HG02798 (cell line): Measurements from ENCODE around the gene PPM1A.
"Not testable (repeated sequence)": the region's sequence is repeated elsewhere in the genome, so short reads cannot be mapped to it uniquely, and the experiment has no call there.

Source experiments
- ATAC-seq: cut with Tn5 transposase; IDR thresholded peaks from one replicate; pipeline ENCODE4 v1.9.1; 2021; ENCODE audit warnings: mild to moderate bottlenecking; ENCODE audit not compliant: unreplicated experiment, poor library complexity

The PPM1A gene

DNA sequence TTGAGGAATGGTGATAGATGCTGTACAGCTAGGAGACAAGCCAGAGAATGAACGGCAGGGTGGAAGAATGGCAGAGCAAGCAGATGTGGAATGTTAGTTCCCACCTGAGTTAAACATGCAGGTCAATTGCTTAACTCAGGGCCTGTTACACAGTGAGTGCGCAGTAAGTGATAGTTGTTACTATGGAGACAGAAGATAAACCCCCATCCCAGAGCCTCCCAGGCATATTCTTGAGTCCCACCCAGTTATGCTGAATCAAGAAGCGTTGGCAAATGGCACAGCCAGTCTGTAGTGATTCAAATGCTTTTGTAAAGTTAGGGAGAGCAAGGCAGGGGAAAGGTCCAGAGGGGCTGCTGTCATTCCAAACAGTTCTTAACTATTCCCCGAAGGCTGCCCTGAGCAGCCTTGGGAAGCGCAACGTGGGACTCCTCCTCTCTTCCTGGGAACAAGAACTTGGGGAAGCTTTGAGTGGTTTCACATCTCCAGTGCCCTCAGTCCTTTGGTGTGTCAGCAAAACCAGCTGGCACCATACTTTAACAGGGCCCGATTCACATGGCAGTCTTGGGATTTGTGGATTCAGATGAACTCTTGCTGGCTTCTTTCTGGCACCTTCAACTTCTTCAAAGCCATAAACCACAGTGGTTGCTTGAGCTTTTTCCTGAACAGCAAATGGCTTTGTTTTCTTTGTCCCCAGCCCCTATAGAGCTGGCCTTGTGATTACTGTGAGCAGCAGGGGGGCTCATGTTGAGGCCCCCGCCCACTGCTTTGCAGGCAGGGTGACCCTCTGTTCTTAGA lies 66.4 kb downstream of the PPM1A start:
- no peak for ATAC-seq

DNA sequence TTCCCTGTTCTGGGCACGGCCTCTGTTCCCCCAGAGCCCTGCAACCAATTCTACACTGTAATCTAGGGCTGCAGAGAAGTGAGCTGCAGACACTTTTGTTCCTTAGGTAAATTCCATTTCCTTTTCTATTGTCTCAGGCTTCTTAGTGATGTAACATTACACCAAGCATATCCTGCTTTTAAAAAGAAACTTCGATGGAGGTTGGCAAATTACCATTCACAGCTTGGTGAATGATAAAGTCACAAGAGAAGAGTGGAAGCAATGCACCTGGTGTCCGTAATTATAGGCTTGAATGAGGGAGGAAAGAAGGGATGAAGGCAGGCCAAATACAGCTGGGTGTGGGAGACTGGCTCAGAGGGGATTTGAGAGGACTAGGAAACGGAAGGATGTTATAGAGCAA lies 68.6 kb downstream of the PPM1A start:
- no peak for ATAC-seq

DNA sequence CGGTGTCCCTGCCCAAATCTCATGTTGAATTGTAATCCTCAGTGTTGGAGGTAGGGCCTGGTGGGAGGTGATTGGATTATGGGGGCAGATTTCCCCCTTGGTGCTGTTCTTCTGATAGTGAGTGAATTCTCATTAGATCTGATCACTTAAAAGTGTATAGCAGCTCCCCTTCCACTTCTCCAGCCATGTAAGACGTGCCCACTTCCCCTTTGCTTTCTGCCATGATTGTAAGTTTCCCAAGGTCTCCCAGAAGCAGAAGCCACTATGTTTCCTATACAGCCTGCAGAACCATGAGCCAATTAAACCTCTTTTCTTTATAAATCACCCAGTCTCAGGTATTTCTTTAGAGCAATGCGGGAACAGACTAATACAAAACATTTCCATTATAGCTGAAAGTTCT lies 71.8 kb downstream of the PPM1A start:
- ATAC-seq: not testable (repeated sequence)

DNA sequence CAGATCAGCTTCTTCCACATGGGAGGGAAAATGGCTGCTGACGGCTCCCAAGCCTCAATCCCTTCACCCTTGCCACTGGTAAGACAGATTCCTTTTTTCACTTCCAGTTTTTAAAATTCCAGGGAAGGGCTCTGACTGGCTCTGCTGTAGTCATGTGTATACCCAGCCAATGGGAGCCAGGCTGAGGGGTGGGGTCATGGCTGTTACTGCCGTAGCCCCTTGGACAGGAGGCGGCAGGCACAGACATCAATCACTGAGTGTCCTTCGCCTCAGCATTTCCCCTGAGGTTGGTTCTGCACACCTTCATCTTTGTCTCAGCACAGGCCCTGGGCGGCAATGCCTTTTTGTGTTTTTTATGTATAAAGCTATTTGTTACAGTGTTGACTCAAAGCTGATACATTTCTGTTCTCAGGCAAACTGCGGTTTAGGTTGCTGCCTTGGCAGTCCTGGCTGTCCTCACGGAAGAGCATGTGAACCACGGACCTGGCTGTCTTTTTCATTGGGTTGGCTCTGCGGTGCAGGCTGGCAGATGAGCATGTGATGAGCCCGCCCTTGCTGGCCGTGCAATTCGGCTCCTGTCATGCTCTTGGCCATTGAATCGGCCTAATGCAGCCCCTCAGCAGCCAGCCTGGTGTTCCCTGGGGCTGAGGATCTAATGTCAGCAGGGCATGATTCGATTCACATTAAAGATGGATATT lies 74.3 kb downstream of the PPM1A start:
- no peak for ATAC-seq

DNA sequence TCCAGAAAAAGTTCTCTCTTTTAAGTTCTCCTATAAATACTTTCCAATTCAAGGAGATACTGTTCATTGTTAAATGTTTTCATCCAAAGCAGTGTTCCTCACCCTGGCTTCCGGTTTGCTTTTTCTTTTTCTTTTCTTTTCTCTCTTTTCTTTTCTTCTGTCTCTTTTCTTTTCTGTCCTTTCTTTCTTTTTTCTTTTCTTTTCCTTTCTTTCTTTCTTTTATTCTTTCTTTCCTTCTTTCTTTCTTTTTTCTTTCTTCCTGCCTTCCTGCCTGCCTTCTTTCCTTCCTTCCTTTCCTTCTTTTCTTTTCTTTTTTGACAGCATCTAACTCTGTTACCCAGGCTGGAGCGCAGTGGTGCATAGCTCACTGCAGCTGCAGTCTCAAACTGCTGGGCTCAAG lies 75.8 kb downstream of the PPM1A start:
- ATAC-seq: no peak

DNA sequence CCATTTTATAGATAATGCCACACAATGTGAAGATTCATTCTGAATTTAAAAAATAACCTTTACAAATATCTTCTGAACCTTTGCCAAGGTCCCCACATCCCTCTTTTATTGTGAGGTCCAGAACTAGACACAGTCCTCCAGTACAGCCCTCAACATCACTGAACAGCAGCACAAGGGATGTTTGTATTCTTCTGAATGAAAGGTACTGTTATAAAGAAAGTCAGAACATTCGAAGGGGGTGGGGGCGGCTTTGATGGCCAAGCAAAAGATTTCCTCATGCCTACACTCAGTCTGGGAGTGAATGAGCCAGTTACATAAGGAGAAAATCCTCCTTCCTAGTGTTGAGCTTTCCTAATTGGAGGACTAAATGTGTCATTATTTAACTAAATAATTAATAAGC lies 77.3 kb downstream of the PPM1A start:
- ATAC-seq: no peak

DNA sequence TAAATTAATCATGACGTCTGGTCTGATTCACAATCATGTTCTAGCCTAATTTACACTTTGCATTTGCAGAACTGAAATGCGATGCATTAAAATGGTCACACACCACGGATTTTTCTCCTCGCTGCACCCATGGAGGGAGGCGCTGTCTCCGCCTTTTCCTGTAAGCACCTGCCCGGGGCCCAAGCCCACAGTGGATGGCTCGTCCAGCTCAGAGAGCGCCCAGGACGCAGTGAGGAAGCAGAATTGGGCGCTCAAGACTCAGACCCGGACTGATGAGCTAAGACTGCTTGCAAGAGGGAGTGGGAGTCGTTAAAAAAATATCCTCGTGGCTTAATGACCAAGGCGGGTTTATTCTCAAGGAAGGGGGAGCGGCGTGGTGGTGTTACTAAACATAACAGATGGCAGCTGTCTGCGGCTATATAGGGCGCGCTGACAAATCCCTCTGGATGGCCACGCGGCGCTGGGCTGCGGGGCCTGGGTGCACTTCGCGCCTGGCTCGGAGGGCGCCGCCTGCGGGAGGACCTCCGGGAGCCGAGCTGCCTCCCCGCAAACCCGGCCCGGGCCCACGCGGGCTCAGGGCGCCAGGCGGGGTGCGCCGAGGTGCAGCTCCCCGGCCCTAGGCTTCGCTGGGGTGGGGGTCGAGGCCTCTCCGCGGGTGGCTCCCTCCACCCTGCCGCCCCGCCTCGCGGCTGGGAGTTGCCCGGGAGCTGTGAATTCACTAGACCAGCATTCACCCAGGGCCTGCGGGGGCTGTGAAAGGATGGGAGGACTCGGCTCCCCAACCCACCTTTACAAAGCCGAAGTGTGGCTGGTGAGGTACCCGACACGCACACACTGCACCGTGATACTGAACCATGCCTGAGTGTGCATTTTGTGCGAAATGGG lies 78.7 kb downstream of the PPM1A start:
- peak; percentile 58 for ATAC-seq

DNA sequence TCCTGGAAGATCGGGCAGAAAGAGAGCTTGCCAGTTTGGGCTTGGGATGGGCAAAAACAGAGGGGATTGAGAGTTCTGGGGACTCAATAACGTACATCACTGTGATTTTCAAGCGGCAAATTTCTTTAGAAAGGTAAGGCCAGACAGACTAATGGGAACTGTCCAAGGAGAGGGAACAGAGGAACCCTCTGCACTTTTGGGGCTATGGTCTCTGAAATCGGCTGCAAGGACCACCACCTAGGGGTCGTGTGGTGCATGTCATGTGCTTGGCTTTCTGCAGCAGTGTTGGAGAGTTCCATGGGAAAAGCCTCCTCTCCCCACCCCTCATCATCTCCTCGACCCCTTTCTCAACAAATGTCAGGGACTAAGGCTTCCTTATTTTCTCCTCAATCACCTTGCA lies 79.6 kb downstream of the PPM1A start:
- no peak for ATAC-seq

DNA sequence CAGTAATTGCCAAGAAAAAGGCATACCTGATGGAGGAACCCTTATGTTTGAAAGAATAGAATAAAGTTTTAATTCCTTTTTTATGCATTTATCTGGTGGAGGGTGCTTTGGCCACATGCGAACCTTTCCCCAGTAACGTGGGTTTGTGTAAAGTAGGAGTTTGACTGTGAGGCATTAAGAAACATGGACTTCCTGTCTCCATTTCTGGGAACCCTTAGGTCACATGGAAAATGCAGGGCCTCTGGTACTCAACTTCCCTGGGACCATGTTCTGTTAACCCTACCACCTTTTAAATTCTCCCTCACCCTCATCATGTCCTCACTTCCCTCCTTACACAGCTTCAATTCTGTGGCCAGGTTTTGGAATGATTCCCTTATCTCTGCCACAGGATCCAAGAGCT lies 80.3 kb downstream of the PPM1A start:
- no peak for ATAC-seq

DNA sequence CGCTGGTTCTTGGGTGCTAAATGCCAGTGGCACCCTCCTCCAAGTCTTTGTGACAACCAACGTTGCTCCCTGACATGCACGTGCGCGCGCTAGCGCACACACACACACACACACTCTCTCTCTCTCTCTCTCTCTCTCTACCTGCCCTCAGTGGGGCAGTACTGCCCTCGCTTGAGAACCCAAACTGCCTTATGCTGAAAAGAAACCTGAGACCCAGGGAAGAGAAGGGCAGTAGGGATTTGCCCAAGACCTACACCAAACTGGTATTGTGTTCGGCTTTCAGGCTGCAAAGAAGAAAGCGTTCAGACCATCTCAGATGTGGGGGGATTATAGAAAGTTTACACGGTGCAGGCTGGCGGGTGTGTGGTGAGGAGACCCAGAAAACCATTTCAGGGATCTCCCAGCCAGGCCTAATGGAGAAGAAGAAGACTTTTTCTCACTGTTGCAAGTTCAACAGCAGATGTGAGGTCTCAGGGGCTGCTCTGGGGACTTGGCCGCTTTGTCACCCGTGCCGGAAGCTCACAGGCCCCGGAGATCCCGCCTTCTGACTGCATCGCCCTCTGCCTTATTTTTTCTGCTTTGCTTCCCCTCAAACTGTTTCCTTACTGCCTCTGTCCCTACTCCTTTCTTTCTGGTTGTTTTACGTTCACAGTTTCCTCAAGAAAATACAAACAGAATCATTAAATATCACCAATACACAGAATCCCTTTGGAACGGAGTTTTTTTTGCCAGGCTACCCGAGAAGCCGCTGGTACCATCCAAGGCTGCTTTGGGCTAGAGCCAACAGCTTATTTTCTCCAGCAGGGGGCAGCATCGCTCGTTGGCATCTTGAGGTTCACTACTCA lies 82.4 kb downstream of the PPM1A start:
- peak; percentile 78 for ATAC-seq

DNA sequence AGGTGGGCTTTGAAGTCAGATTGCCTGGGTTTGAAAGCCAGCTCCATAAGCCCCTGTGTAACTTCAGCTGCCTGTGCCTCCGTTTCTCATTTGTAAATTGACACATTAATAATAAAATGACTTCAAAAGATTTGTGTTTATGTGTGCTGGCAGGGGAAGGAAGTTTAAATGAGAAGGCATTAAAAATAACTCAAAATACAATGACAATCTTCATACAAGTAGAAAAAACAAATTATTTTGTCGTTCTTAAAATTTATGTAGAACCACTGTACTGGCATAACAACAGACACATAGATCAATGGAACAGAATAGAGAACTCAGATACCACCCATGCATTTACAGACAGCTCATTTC lies 83.0 kb downstream of the PPM1A start:
- ATAC-seq: no peak

DNA sequence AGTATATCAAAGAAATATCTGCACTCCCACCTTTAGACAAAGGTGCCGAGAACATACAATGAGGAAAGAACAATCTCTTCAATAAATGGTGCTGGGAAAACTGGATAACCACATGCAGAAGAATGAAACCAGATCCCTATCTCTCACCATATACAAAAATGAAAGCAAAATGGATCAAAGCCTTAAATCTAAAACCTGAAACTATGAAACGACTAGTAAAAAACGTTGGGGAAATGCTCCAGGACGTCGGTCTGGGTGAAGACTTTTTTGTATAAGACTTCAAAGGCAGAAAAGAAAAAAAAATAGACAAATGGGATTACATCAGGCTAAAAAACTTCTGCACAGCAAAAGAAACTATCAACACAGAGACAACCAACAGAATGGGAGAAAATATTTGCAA lies 83.8 kb downstream of the PPM1A start:
- ATAC-seq: no peak

DNA sequence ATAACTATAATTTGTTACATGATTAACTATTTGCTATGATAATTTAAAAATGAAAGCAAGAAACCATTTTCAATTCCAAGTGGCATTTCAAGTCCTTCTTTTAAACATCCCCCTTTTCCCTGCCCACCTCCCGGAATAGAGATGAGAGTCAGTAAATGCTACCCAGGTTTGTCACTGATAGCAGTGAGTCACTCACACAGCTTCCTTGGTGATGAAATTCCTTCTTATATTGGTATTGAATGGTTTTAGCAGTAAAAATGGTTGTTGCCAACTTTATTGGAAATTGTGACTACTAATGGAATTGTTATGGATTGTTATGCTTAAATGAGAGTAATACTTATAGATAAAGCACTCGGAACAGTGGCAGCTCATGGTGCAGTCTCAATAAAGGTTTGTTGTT lies 90.5 kb downstream of the PPM1A start:
- no peak for ATAC-seq

DNA sequence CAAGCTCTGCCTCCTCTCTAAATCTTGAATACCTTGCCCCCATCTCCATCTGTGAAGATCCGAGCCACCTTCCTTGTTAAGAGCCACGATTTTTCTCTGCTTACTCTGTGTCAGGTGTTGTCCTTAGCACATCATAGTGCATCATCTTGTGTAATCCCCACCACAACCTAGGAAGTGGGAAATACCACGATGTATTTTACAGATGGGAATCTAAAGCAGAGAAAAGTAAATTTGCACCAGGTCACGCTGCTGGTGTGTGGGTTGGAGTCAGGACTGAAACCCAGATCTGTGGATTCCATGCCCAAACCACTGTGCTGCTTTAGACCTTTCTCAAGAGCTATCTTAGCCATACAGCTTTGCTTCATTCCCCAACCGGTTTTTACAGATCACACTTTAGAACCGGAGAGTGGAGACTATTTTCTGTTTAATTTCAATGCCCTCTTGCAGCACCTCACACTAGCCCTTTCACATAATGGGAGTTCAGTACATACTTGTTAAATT lies 94.6 kb downstream of the PPM1A start:
- no peak for ATAC-seq

DNA sequence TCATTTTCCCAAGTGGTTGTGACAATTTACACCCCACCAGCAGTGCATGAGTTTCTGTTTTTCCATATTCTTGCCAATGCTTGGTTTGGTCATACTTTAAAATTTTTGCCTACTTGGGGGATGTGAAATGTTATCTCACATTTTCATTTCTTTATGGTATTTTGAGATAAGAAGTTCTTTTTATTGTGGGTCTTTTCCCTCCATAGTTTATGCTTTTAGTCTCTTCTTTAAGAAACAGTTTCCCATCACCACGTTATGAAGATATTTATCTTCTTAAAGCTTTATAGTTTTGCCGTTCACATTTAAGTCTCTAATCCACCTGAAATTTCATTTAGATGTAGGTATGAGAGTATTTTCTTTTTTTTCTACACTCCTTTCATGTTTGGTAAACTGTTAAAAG lies 95.7 kb downstream of the PPM1A start:
- no peak for ATAC-seq

DNA sequence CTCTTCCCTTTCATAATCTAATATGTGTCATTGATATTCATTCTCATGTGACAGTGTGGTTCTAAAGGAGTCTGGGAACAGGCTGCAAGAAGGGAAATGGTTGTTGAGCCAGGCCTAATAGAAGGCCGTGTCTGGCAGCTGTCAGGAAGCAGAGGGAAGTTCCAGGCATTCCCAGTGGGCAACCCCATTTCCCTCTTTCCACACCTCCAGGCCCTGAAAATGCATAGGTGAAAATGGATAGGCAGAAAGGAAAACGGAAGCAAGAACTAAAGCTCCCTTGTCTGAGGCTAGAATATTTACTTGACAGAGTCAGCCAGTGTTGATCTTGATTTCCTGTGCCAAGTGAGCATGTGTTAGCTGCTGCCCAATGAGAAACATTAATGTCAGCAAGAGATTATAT lies 97.7 kb downstream of the PPM1A start:
- no peak for ATAC-seq

DNA sequence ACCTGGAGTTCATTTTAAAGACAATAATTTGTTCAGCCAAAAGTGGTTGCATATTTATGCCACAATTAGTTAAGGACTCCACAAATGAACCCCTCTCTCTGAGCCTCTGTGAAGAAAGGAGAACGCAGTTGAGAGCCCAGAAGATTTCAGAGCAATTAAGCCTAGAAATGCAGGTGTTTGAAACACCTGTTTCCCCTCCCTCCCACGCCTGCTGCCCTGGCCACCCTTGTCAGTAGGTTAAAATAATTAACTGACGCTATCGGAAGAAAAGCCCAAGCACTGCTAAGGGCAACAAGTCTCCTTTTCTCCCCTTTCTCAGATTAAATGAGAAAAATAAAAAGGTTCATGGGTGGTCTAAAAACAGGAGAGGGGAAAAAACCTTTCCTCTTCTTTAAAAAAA lies 99.2 kb downstream of the PPM1A start:
- ATAC-seq: no peak
